HEK293 (cell line): ENCODE data around the gene GIPC2.
A peak's percentile ranks its signal among the peaks of the same experiment; 100 is the strongest.

Experiments used
- GLI2 ChIP-seq: fragments of 450-650 bp; formaldehyde crosslinking; IDR thresholded peaks from 2 replicates; pipeline ENCODE4; 2017; ENCODE audit warnings: missing biosample characterization, missing genetic modification characterization, low read depth, borderline replicate concordance
- GLI4 ChIP-seq: fragments of 450-650 bp; formaldehyde crosslinking; IDR thresholded peaks from 2 replicates; pipeline ENCODE4 v1.5.1; 2016; ENCODE audit warnings: missing biosample characterization, missing genetic modification characterization
- HOXD13 ChIP-seq: sonication (generic); formaldehyde crosslinking; IDR thresholded peaks from 2 replicates; pipeline ENCODE4 v1.8.0; 2022; ENCODE audit warnings: missing genetic modification reagents, borderline replicate concordance
- KLF10 ChIP-seq: fragments of 450-650 bp; IDR thresholded peaks from 2 replicates; pipeline ENCODE4 v1.5.1; 2018; ENCODE audit warnings: missing biosample characterization, mild to moderate bottlenecking, missing genetic modification characterization
- KLF7 ChIP-seq: fragments of 450-650 bp; formaldehyde crosslinking; IDR thresholded peaks from 2 replicates; pipeline ENCODE4 v1.5.1; 2016; ENCODE audit warnings: missing biosample characterization, missing genetic modification characterization, borderline replicate concordance
- MYNN ChIP-seq: fragments of 450-650 bp; formaldehyde crosslinking; IDR thresholded peaks from 2 replicates; pipeline ENCODE4 v1.5.1; 2016; ENCODE audit warnings: missing biosample characterization, missing genetic modification characterization, borderline replicate concordance
- SCRT1 ChIP-seq: fragments of 450-650 bp; formaldehyde crosslinking; IDR thresholded peaks from 2 replicates; pipeline ENCODE4 v1.5.1; 2016; ENCODE audit warnings: missing biosample characterization, missing genetic modification characterization, borderline replicate concordance
- SP7 ChIP-seq: fragments of 450-650 bp; formaldehyde crosslinking; IDR thresholded peaks from 2 replicates; pipeline ENCODE4 v1.5.1; 2016; ENCODE audit warnings: missing biosample characterization, missing genetic modification characterization
- YY1 ChIP-seq: fragments of 450-650 bp; formaldehyde crosslinking; IDR thresholded peaks from 2 replicates; pipeline ENCODE4 v1.5.1; 2018; ENCODE audit warnings: missing biosample characterization, missing genetic modification characterization
- ZBTB7A ChIP-seq: fragments of 450-650 bp; formaldehyde crosslinking; IDR thresholded peaks from 2 replicates; pipeline ENCODE4 v1.5.1; 2016; ENCODE audit warnings: low read depth, missing biosample characterization, missing genetic modification characterization
- ZFP41 ChIP-seq: fragments of 450-650 bp; formaldehyde crosslinking; IDR thresholded peaks from 2 replicates; pipeline ENCODE4 v1.5.1; 2016; ENCODE audit warnings: missing biosample characterization, missing genetic modification characterization, borderline replicate concordance
- ZNF133 ChIP-seq: fragments of 450-650 bp; formaldehyde crosslinking; IDR thresholded peaks from 2 replicates; pipeline ENCODE4 v1.5.1; 2016; ENCODE audit warnings: missing biosample characterization, missing genetic modification characterization
- ZNF140 ChIP-seq: fragments of 450-650 bp; formaldehyde crosslinking; IDR thresholded peaks from 2 replicates; pipeline ENCODE4 v1.5.1; 2016; ENCODE audit warnings: missing biosample characterization, missing genetic modification characterization
- ZNF223 ChIP-seq: fragments of 450-650 bp; formaldehyde crosslinking; IDR thresholded peaks from 2 replicates; pipeline ENCODE4 v1.5.1; 2016; ENCODE audit warnings: missing biosample characterization, missing genetic modification characterization
- ZNF23 ChIP-seq: fragments of 450-650 bp; formaldehyde crosslinking; IDR thresholded peaks from 2 replicates; pipeline ENCODE4 v1.5.1; 2016; ENCODE audit warnings: missing biosample characterization, missing genetic modification characterization, borderline replicate concordance
- ZNF239 ChIP-seq: fragments of 450-650 bp; formaldehyde crosslinking; IDR thresholded peaks from 2 replicates; pipeline ENCODE4 v1.5.1; 2016; ENCODE audit warnings: missing biosample characterization, missing genetic modification characterization
- ZNF280D ChIP-seq: fragments of 450-650 bp; formaldehyde crosslinking; IDR thresholded peaks from 2 replicates; pipeline ENCODE4 v1.5.1; 2016; ENCODE audit warnings: missing biosample characterization, missing genetic modification characterization
- ZNF473 ChIP-seq: fragments of 450-650 bp; formaldehyde crosslinking; IDR thresholded peaks from 2 replicates; pipeline ENCODE4 v1.5.1; 2017; ENCODE audit warnings: missing biosample characterization, missing genetic modification characterization
- ZNF549 ChIP-seq: fragments of 450-650 bp; IDR thresholded peaks from 2 replicates; pipeline ENCODE4 v1.5.1; 2018; ENCODE audit warnings: missing biosample characterization, missing genetic modification characterization, mild to moderate bottlenecking, inconsistent platforms, moderate library complexity
- ZNF610 ChIP-seq: fragments of 450-650 bp; formaldehyde crosslinking; IDR thresholded peaks from 2 replicates; pipeline ENCODE4 v1.5.1; 2016; ENCODE audit warnings: missing biosample characterization, missing genetic modification characterization, borderline replicate concordance
- ZNF626 ChIP-seq: fragments of 450-650 bp; sonication (Bioruptor Pico); formaldehyde crosslinking; IDR thresholded peaks from 2 replicates; pipeline ENCODE4 v1.5.1; 2018; ENCODE audit warnings: missing biosample characterization, missing genetic modification characterization, inconsistent platforms
- ZNF776 ChIP-seq: fragments of 450-650 bp; formaldehyde crosslinking; IDR thresholded peaks from 2 replicates; pipeline ENCODE4 v1.5.0; 2017; ENCODE audit warnings: missing biosample characterization, missing genetic modification characterization, borderline replicate concordance
- ZSCAN16 ChIP-seq: fragments of 450-650 bp; formaldehyde crosslinking; IDR thresholded peaks from 2 replicates; pipeline ENCODE4 v1.5.1; 2016; ENCODE audit warnings: missing biosample characterization, missing genetic modification characterization
- ZSCAN18 ChIP-seq: fragments of 450-650 bp; formaldehyde crosslinking; IDR thresholded peaks from 2 replicates; pipeline ENCODE4 v1.5.1; 2016; ENCODE audit warnings: missing biosample characterization, missing genetic modification characterization
- TF ChIP-seq, protein P1 (sequence below): fragments of 450-650 bp; formaldehyde crosslinking; IDR thresholded peaks from 2 replicates; pipeline ENCODE4 v1.5.0; 2017; ENCODE audit warnings: missing biosample characterization, missing genetic modification characterization, borderline replicate concordance
- TF ChIP-seq, protein P2 (sequence below): fragments of 450-650 bp; formaldehyde crosslinking; IDR thresholded peaks from 2 replicates; pipeline ENCODE4 v1.5.1; 2016; ENCODE audit warnings: missing biosample characterization, missing genetic modification characterization
- TF ChIP-seq, protein P3 (sequence below): fragments of 450-650 bp; formaldehyde crosslinking; IDR thresholded peaks from 2 replicates; pipeline ENCODE4 v1.5.1; 2016; ENCODE audit warnings: missing biosample characterization, missing genetic modification characterization, low read depth

The GIPC2 gene

GRCh38 chr1:78005755-78006154, 40.0 kb upstream of the GIPC2 start (continued):
- TF ChIP-seq ZSCAN18 (tag by site-specific recombination) (no peak), ZNF23 (tag by site-specific recombination) (no peak), KLF10 (0 out of 2 replicates have a peak, but pooled peaks have one; percentile 47), ZNF133 (tag by site-specific recombination) (no peak), GLI2 (tag by site-specific recombination) (no peak), ZNF776 (tag by site-specific recombination) (no peak), ZNF280D (no peak), ZNF626 (tag by site-specific recombination) (0 out of 2 replicates have a peak, but pooled peaks have one; percentile 21), SCRT1 (tag by site-specific recombination) (no peak), ZNF239 (no peak), KLF7 (tag by site-specific recombination) (no peak), ZNF223 (tag by site-specific recombination) (no peak), MYNN (tag by site-specific recombination) (no peak), ZNF610 (tag by site-specific recombination) (no peak), ZNF473 (tag by site-specific recombination) (no peak), ZNF140 (no peak), HOXD13 (no peak), GLI4 (tag by site-specific recombination) (no peak), SP7 (tag by site-specific recombination) (peak; percentile 53; the same call in 1 of the 2 replicates), ZNF549 (tag by site-specific recombination) (no peak), ZFP41 (no peak), YY1 (0 out of 2 replicates have a peak, but pooled peaks have one; percentile 13), ZSCAN16 (no peak), ZBTB7A (tag by site-specific recombination) (no peak)
- TF ChIP-seq, protein P1, sequence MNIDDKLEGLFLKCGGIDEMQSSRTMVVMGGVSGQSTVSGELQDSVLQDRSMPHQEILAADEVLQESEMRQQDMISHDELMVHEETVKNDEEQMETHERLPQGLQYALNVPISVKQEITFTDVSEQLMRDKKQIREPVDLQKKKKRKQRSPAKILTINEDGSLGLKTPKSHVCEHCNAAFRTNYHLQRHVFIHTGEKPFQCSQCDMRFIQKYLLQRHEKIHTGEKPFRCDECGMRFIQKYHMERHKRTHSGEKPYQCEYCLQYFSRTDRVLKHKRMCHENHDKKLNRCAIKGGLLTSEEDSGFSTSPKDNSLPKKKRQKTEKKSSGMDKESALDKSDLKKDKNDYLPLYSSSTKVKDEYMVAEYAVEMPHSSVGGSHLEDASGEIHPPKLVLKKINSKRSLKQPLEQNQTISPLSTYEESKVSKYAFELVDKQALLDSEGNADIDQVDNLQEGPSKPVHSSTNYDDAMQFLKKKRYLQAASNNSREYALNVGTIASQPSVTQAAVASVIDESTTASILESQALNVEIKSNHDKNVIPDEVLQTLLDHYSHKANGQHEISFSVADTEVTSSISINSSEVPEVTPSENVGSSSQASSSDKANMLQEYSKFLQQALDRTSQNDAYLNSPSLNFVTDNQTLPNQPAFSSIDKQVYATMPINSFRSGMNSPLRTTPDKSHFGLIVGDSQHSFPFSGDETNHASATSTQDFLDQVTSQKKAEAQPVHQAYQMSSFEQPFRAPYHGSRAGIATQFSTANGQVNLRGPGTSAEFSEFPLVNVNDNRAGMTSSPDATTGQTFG (tag by site-specific recombination), result no peak
- TF ChIP-seq, protein P2, sequence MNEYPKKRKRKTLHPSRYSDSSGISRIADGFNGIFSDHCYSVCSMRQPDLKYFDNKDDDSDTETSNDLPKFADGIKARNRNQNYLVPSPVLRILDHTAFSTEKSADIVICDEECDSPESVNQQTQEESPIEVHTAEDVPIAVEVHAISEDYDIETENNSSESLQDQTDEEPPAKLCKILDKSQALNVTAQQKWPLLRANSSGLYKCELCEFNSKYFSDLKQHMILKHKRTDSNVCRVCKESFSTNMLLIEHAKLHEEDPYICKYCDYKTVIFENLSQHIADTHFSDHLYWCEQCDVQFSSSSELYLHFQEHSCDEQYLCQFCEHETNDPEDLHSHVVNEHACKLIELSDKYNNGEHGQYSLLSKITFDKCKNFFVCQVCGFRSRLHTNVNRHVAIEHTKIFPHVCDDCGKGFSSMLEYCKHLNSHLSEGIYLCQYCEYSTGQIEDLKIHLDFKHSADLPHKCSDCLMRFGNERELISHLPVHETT (tag by site-specific recombination), result no peak
- TF ChIP-seq, protein P3, sequence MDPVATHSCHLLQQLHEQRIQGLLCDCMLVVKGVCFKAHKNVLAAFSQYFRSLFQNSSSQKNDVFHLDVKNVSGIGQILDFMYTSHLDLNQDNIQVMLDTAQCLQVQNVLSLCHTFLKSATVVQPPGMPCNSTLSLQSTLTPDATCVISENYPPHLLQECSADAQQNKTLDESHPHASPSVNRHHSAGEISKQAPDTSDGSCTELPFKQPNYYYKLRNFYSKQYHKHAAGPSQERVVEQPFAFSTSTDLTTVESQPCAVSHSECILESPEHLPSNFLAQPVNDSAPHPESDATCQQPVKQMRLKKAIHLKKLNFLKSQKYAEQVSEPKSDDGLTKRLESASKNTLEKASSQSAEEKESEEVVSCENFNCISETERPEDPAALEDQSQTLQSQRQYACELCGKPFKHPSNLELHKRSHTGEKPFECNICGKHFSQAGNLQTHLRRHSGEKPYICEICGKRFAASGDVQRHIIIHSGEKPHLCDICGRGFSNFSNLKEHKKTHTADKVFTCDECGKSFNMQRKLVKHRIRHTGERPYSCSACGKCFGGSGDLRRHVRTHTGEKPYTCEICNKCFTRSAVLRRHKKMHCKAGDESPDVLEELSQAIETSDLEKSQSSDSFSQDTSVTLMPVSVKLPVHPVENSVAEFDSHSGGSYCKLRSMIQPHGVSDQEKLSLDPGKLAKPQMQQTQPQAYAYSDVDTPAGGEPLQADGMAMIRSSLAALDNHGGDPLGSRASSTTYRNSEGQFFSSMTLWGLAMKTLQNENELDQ (tag by site-specific recombination), result no peak
